NCI-H82 treated with DMSO at 0.1 percent for 48 hours (cell line): ENCODE measurements around the gene DENR.
"Not testable (repeated sequence)": the region's sequence is repeated elsewhere in the genome, so short reads cannot be mapped to it uniquely, and the experiment has no call there.

Experiments
- DNase-seq: peaks from one replicate; lab custom pipeline; 2025; ENCODE audit not compliant: unreplicated experiment; lab: John Stamatoyannopoulos, UW

The DENR gene

GRCh38 chr12:122752464-122753318 lies at the start of gene DENR:
TSS of gene DENR (plus strand) at chr12:122752824. CDS start at chr12:122753702, 878 bp downstream.
- DNase-seq, result peak; percentile 94

- DNase-seq, result not testable (repeated sequence)
These were observed 49.6 kb upstream of the DENR start, which contains the start of gene HCAR2 for GRCh38 chr12:122702890-122703611. TSS of gene HCAR2 (minus strand) at chr12:122703357. CDS start at chr12:122703283, 74 bp downstream.

- not testable (repeated sequence) for DNase-seq
These were observed 48.8 kb upstream of the DENR start for GRCh38 chr12:122703841-122704240.

GRCh38 chr12:122709287-122709686 lies 43.3 kb upstream of the DENR start:
- DNase-seq, result not testable (repeated sequence)

- not testable (repeated sequence) for DNase-seq
These were observed 42.3 kb upstream of the DENR start for GRCh38 chr12:122710341-122710740.

- not testable (repeated sequence) for DNase-seq
These were observed 41.4 kb upstream of the DENR start for GRCh38 chr12:122711266-122711665.

GRCh38 chr12:122713491-122714188 lies 39.0 kb upstream of the DENR start:
- not testable (repeated sequence) for DNase-seq

- DNase-seq, result not testable (repeated sequence)
These were observed 37.4 kb upstream of the DENR start for GRCh38 chr12:122715211-122715610.

GRCh38 chr12:122716658-122717057 lies 36.0 kb upstream of the DENR start, which contains the start of gene HCAR3:
TSS of gene HCAR3 (minus strand) at chr12:122716811. CDS start at chr12:122716737, 74 bp downstream.
- not testable (repeated sequence) for DNase-seq

- DNase-seq, result no peak
These were observed 31.5 kb upstream of the DENR start for GRCh38 chr12:122721057-122721545.

- no peak for DNase-seq
These were observed 30.2 kb upstream of the DENR start for GRCh38 chr12:122722387-122722786.

GRCh38 chr12:122724641-122725243 lies 27.9 kb upstream of the DENR start:
- DNase-seq, result no peak

GRCh38 chr12:122725452-122726079 lies 27.1 kb upstream of the DENR start:
- DNase-seq, result no peak

- no peak for DNase-seq
These were observed 26.5 kb upstream of the DENR start for GRCh38 chr12:122726080-122726558.

- no peak for DNase-seq
These were observed 22.9 kb upstream of the DENR start for GRCh38 chr12:122729583-122730214.

- DNase-seq, result no peak
These were observed 22.2 kb upstream of the DENR start, which contains the start of gene HCAR1 for GRCh38 chr12:122730215-122731014. TSS of gene HCAR1 (minus strand) at chr12:122730844. CDS start at chr12:122730339, 505 bp downstream.

GRCh38 chr12:122732170-122732569 lies 20.5 kb upstream of the DENR start:
- DNase-seq, result no peak

GRCh38 chr12:122732611-122733010 lies 20.0 kb upstream of the DENR start:
- DNase-seq, result no peak

GRCh38 chr12:122738571-122738970 lies 14.1 kb upstream of the DENR start:
- no peak for DNase-seq
